Fibroblast of lung (primary cell): ENCODE measurements around the gene DYNLT3.

Source experiments
- CTCF ChIP-seq, 2 donors: IDR thresholded peaks in 1 of 2; conservative IDR thresholded peaks in 1 of 2; 1 replicate in 1 of 2; 2 replicates in 1 of 2; pipeline ENCODE4 v1.5.1; 2011 to 2012; ENCODE audit warnings: low read length in 2 of 2, control low read depth in 1 of 2, inconsistent platforms in 1 of 2, low read depth in 1 of 2, mild to moderate bottlenecking in 1 of 2
- EZH2 ChIP-seq: IDR thresholded peaks from 2 replicates; pipeline ENCODE4 v1.5.1; 2012; ENCODE audit warnings: low read length, control low read depth, mild to moderate bottlenecking; ENCODE audit errors: missing control alignments

- no peak for TF ChIP-seq EZH2
- no peak for TF ChIP-seq CTCF (conservative IDR thresholded peaks at IDR 0.05 in 1 of 2, IDR thresholded peaks at IDR 0.05 in 1 of 2; ENCODE audit: low read depth in 1 of 2, low read length in 2 of 2)
These were observed 30.2 kb downstream of the DYNLT3 start for GRCh38 chrX:37817176-37817575.
